H1 (cell line): ENCODE data around the gene APBA2. TPM values are rescaled to one million over a fixed set of nuclear protein-coding genes. Genes with fewer than 3 reads are reported as not detected.

ENCODE experiments used
- CTCF ChIA-PET: fragments of 300-600 bp; sonication (Branson Sonifier 250); formaldehyde crosslinking; loops from one replicate; lab custom pipeline; 2021; ENCODE audit not compliant: partially characterized antibody; lab: Charles Lee
- POLR2A ChIA-PET: fragments of 300-600 bp; sonication (Branson Sonifier 250); formaldehyde crosslinking; loops from one replicate; lab custom pipeline; 2021; ENCODE audit warnings: inconsistent platforms; ENCODE audit not compliant: partially characterized antibody; lab: Charles Lee
- DNase-seq, 2 experiments: peaks; one replicate each; pipeline versions ENCODE4 v3.0.0 to v3.0.0-alpha.2; 2010 to 2022; ENCODE audit warnings: low spot score in 2 of 2, low read depth in 1 of 2, mixed read lengths in 1 of 2
- FAIRE-seq: peaks from 2 replicates; lab custom pipeline; 2011; peaks lifted over from hg19 to GRCh38; lab: Jason Lieb, UNC
- H2AFZ ChIP-seq: 2 replicates; pipeline ENCODE4 v1.8.1; 2012; ENCODE audit warnings: low read length, inconsistent platforms
- H2AK5ac ChIP-seq: 2 replicates; pipeline ENCODE4 v1.6.1; 2013; ENCODE audit warnings: low read depth, low read length
- H2BK120ac ChIP-seq: replicated peaks from 2 replicates; pipeline ENCODE3; 2013; ENCODE audit warnings: low read depth, low read length, inconsistent platforms
- H2BK12ac ChIP-seq: 2 replicates; pipeline ENCODE4 v1.6.1; 2013; ENCODE audit warnings: low read depth, low read length
- H2BK15ac ChIP-seq: 2 replicates; pipeline ENCODE4 v1.6.1; 2013; ENCODE audit warnings: low read length
- H2BK20ac ChIP-seq: 2 replicates; pipeline ENCODE4 v1.6.1; 2013; ENCODE audit warnings: low read length
- H2BK5ac ChIP-seq: 2 replicates; pipeline ENCODE4 v1.6.1; 2013; ENCODE audit warnings: low read depth, low read length
- H3K14ac ChIP-seq: 2 replicates; pipeline ENCODE4 v1.6.1; 2013; ENCODE audit warnings: inconsistent platforms; ENCODE audit not compliant: insufficient read length
- H3K18ac ChIP-seq: 2 replicates; pipeline ENCODE4 v1.6.1; 2013; ENCODE audit warnings: low read length; ENCODE audit errors: extremely low read depth
- H3K23ac ChIP-seq: 2 replicates; pipeline ENCODE4 v1.6.1; 2013; ENCODE audit warnings: inconsistent platforms; ENCODE audit not compliant: insufficient read length
- H3K23me2 ChIP-seq: 2 replicates; pipeline ENCODE4 v1.6.1; 2013; ENCODE audit warnings: low read depth, low read length
- H3K27ac ChIP-seq: 2 replicates; pipeline ENCODE4 v1.6.1; 2011; ENCODE audit warnings: low read depth, low read length, inconsistent platforms
- H3K27me3 ChIP-seq, 4 experiments: replicated peaks in 1 of 4; 1 replicate in 1 of 4; 2 replicates in 3 of 4; pipeline versions ENCODE4 v1.6.1 to v1.8.1; 2011 to 2013; ENCODE audit warnings: low read length in 3 of 4, mild to moderate bottlenecking in 3 of 4, inconsistent platforms in 2 of 4, mixed read lengths in 2 of 4, moderate library complexity in 1 of 4; ENCODE audit not compliant: control insufficient read depth in 3 of 4, insufficient read depth in 3 of 4; ENCODE audit errors: extremely low read depth in 1 of 4
- H3K36me3 ChIP-seq, 4 experiments: 2 replicates each; pipeline versions ENCODE4 v1.6.1 to v1.8.1; 2011 to 2013; ENCODE audit warnings: mild to moderate bottlenecking in 4 of 4, low read length in 3 of 4, moderate library complexity in 2 of 4, control low read depth in 1 of 4, inconsistent platforms in 1 of 4; ENCODE audit not compliant: insufficient read depth in 4 of 4, control insufficient read depth in 2 of 4
- H3K4ac ChIP-seq: replicated peaks from 2 replicates; pipeline ENCODE3; 2013; ENCODE audit warnings: low read length, low read depth, mixed read lengths, inconsistent platforms; ENCODE audit not compliant: insufficient read length
- H3K4me1 ChIP-seq, 4 experiments: replicated peaks in 1 of 4; 1 replicate in 1 of 4; 2 replicates in 3 of 4; pipeline versions ENCODE4 v1.6.1 to v1.8.1; 2011 to 2013; ENCODE audit warnings: low read length in 3 of 4, inconsistent platforms in 2 of 4, mixed read lengths in 1 of 4; ENCODE audit not compliant: insufficient read depth in 4 of 4, control insufficient read depth in 3 of 4
- H3K4me2 ChIP-seq, 2 experiments: 2 replicates each; pipeline versions ENCODE4 v1.6.1 to v1.8.1; 2011 to 2013; ENCODE audit warnings: low read depth in 2 of 2, low read length in 2 of 2, control low read depth in 1 of 2, inconsistent platforms in 1 of 2, mild to moderate bottlenecking in 1 of 2; ENCODE audit not compliant: insufficient read depth in 1 of 2
- H3K4me3 ChIP-seq, 4 experiments: fragments of 200-600, 300-600 bp in 1 of 4; sonication (generic), shearing (Covaris generic), sonication (Bioruptor Twin) in 1 of 4; 2 replicates each; pipeline versions ENCODE4 v1.5.1 to v1.8.1; 2011 to 2016; ENCODE audit warnings: low read length in 4 of 4, low read depth in 3 of 4, control low read depth in 2 of 4, inconsistent platforms in 2 of 4, mild to moderate bottlenecking in 2 of 4, mixed read lengths in 1 of 4, moderate library complexity in 1 of 4; ENCODE audit not compliant: insufficient read depth in 2 of 4; ENCODE audit errors: extremely low read depth in 1 of 4
- H3K56ac ChIP-seq: replicated peaks from 2 replicates; pipeline ENCODE3; 2013; ENCODE audit warnings: low read depth, mild to moderate bottlenecking, mixed read lengths, low read length, inconsistent platforms; ENCODE audit not compliant: insufficient read length
- H3K79me1 ChIP-seq: 2 replicates; pipeline ENCODE4 v1.6.1; 2013; ENCODE audit warnings: low read depth, low read length, control low read depth
- H3K79me2 ChIP-seq, 2 experiments: 2 replicates each; pipeline versions ENCODE4 v1.6.1 to v1.8.1; 2012 to 2013; ENCODE audit warnings: low read length in 2 of 2, mild to moderate bottlenecking in 2 of 2, inconsistent platforms in 1 of 2; ENCODE audit not compliant: insufficient read depth in 2 of 2, control insufficient read depth in 1 of 2
- H3K9ac ChIP-seq, 4 experiments: replicated peaks in 1 of 4; 1 replicate in 1 of 4; 2 replicates in 3 of 4; pipeline versions ENCODE4 v1.6.1 to v1.8.1; 2011 to 2013; ENCODE audit warnings: low read depth in 3 of 4, low read length in 3 of 4, control low read depth in 2 of 4, mild to moderate bottlenecking in 2 of 4, moderate library complexity in 2 of 4, inconsistent platforms in 1 of 4; ENCODE audit errors: extremely low read depth in 1 of 4
- H3K9me3 ChIP-seq, 2 experiments: 2 replicates each; pipeline versions ENCODE4 v1.6.1 to v1.8.1; 2012 to 2013; ENCODE audit warnings: mild to moderate bottlenecking in 2 of 2, moderate library complexity in 2 of 2, control low read depth in 1 of 2, inconsistent platforms in 1 of 2, low read depth in 1 of 2, low read length in 1 of 2, mixed read lengths in 1 of 2; ENCODE audit not compliant: insufficient read depth in 2 of 2
- H4K20me1 ChIP-seq, 2 experiments: replicated peaks in 1 of 2; 2 replicates each; pipeline versions ENCODE3 to v1.8.1; 2011 to 2013; ENCODE audit warnings: inconsistent platforms in 2 of 2, low read length in 2 of 2, mild to moderate bottlenecking in 1 of 2; ENCODE audit not compliant: insufficient read depth in 2 of 2, control insufficient read depth in 1 of 2
- H4K5ac ChIP-seq: 2 replicates; pipeline ENCODE4 v1.6.1; 2013; ENCODE audit warnings: low read length, low read depth, mixed read lengths, inconsistent platforms; ENCODE audit not compliant: insufficient read length
- H4K8ac ChIP-seq: 2 replicates; pipeline ENCODE4 v1.8.0; 2013; ENCODE audit warnings: mild to moderate bottlenecking, moderate library complexity, low read length, inconsistent platforms; ENCODE audit not compliant: insufficient read depth; ENCODE audit errors: extremely low read depth
- H4K91ac ChIP-seq: replicated peaks from 2 replicates; pipeline ENCODE3; 2013; ENCODE audit warnings: low read length, mixed read lengths, inconsistent platforms; ENCODE audit not compliant: insufficient read length
- TAF1 ChIP-seq: IDR thresholded peaks from 2 replicates; pipeline ENCODE4 v1.6.1; 2011; ENCODE audit warnings: mild to moderate bottlenecking, low read depth, low read length
- WGBS, 2 experiments: shearing (Covaris generic) in 1 of 2; methylation state at CpG; one replicate each; pipeline versions ENCODE4 v1.1.6 to v1.1.7; 2013 to 2015; ENCODE audit warnings: low lambda C conversion rate in 2 of 2, mixed read lengths in 2 of 2, inconsistent platforms in 1 of 2, low coverage in 1 of 2, missing lambda C conversion rate in 1 of 2; ENCODE audit not compliant: insufficient replicate concordance in 2 of 2, insufficient coverage in 1 of 2, insufficient read length in 1 of 2; ENCODE audit errors: extremely low coverage in 1 of 2, missing lambda C conversion rate in 1 of 2; 5-methylcytosine and 5-hydroxymethylcytosine counted together
- polyA plus RNA-seq, 7 experiments: library from polyadenylated mRNA; depleted of rRNA in 3 of 7; stranded (reverse) in 5 of 7; unstranded in 2 of 7; fragments of >200 nt in 5 of 7; fragments of 200-250 nt in 2 of 7; gene quantifications; 1 replicate in 5 of 7; 2 replicates in 1 of 7; 4 replicates in 1 of 7; pipeline versions ENCODE4 v1.2.1 to v1.2.3, GENCODE V29; 2011 to 2013; ENCODE audit warnings: missing spikeins in 2 of 7, mixed read lengths in 2 of 7
- total RNA-seq: library from RNA; stranded (reverse); fragmentation: NEBNext Ultra II Directional; extraction: Animal tissue kit (Norgen Biotek cat#: 25700); gene quantifications from 2 replicates; pipeline ENCODE4 v1.2.1, GENCODE V29; 2021

Gene APBA2
- total and polyA plus RNA-seq, 2 of the 8 experiments (the other 6 are each of a cell fraction or from before 2014, with no cell fraction given): 15.5 to 19.0 TPM

DNA sequence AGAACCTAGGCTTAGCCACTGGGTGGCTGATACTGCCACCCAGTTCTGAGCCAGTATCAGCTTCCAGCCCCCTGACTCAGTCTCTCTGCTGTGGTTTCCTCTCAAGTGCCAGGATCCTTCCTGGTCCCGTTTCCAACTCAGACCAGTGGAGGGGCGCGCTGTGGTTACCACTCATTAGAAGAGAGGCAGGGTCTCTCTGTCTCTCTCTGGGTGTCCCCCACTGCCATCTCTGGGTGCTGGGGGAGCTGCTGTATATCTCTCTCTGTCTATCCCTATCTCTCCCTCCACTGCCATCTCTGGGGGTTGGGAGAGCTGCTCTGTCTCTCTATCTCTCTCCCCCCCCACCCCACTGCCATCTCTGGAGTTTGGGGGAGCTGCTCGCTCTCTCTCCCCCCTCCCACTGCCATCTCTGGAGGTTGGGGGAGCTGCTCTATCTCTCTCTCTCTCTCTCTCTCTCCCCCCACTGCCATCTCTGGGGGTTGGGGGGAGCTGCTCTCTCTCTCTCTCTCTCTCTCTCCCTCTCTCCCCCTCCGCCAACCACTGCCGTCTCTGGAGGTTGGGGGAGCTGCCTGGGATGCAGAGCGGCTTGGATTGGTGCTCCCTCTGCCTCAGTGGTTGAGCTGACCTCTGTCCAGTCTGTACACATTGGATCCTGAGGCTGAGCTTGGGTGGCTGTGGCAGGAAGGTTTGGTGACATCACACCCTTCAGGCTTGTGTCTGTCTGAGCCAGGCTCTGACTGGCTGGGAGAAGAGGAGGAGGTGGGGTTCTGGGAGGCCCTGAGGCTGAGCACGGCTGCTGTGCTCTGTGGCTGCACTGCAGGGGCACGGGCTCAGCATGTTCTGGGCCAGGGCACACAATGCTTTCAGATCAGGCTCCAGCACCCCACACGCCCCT lies 98.9 kb downstream of the APBA2 start:
- POLR2A ChIA-PET: interaction anchor here (0.6 kb wide), 1 partner anchor 473 kb away, joined by 3 read pairs; no protein-coding TSS in a partner anchor
- no peak overlapping the region; a peak in 1 of 7 replicates for H3K9ac ChIP-seq
- H3K4ac ChIP-seq: no peak overlapping the region
- no peaks in the 10 kb centered on the region for H3K23me2 ChIP-seq
- no peak overlapping the region for H2BK20ac ChIP-seq
- H4K91ac ChIP-seq: no peak overlapping the region
- 0 out of 2 replicates have a peak overlapping the region, but pooled peaks have one; percentile 39 for H2BK12ac ChIP-seq
- H3K4me2 ChIP-seq: no peak overlapping the region
- WGBS, 2 experiments: 86% methylated on average over 6 of the region's 10 CpGs; no CpG with 5 or more reads in 1 of the 2 experiments
- H3K4me3 ChIP-seq: no peak overlapping the region
- CTCF ChIA-PET: interaction anchor here (0.6 to 6.0 kb wide), 24 partner anchors 10 to 123 kb away, joined by 3 to 46 read pairs (median 5); no protein-coding TSS in a partner anchor
- FAIRE-seq (no peak), DNase-seq (no peak)
- H3K18ac ChIP-seq: no peak overlapping the region
- H3K36me3 ChIP-seq: no peaks in the 10 kb centered on the region
- peaks cover 0 to 3% of the 10 kb centered on the region in 2 experiments for H4K20me1 ChIP-seq
- H3K14ac ChIP-seq: no peak overlapping the region
- peak overlapping the region; percentile 95; the same call in 1 of the 2 replicates for H2BK15ac ChIP-seq
- peaks cover 2 to 6% (median 5%) of the 10 kb centered on the region in 4 experiments; a peak in 6 of 7 replicates for H3K4me1 ChIP-seq
- no peak overlapping the region for H4K5ac ChIP-seq
- no peaks in the 10 kb centered on the region for H3K79me1 ChIP-seq
- no peak overlapping the region for H2BK120ac ChIP-seq
- no peak overlapping the region for H2AK5ac ChIP-seq
- no peaks in the 10 kb centered on the region for H3K79me2 ChIP-seq
- no peak overlapping the region for H3K56ac ChIP-seq
- H3K23ac ChIP-seq: no peak overlapping the region
- H2AFZ ChIP-seq: no peak overlapping the region
- H4K8ac ChIP-seq: no peak overlapping the region
- H3K27me3 ChIP-seq: no peaks in the 10 kb centered on the region; a peak in 1 of 7 replicates
- H2BK5ac ChIP-seq: peak overlapping the region; percentile 49; the same call in 1 of the 2 replicates
- H3K27ac ChIP-seq: no peak overlapping the region; the same call in 1 of the 2 replicates
- no peak for TF ChIP-seq TAF1
- H3K9me3 ChIP-seq: no peaks in the 10 kb centered on the region
